HG03469 (cell line): Measurements from ENCODE around the gene PMFBP1.

Experiments used
- ATAC-seq: cut with Tn5 transposase; IDR thresholded peaks from one replicate; pipeline ENCODE4 v1.9.1; 2021; ENCODE audit warnings: mild to moderate bottlenecking, moderate library complexity, moderate number of reproducible peaks; ENCODE audit not compliant: unreplicated experiment

Gene PMFBP1

DNA sequence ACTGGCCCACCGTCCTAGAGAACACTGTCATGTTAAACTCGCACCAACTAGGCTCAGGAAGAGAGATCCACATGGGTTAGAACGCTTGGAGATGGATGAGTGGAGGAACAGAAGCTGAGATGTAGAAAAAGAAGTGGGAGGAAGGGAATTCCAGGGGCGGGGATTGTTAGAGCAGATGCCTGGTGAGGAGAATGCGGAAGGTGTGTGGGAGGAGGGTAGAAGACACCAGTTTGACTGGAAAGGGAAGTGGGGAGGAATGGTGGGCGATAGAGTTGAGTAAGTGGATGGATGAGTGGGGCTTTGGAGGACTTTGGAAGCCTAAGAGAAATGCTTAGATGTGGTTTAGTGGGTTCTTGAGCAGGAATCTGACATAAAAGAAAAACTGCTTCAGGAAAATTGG, 40.9 kb downstream of the PMFBP1 start:
- ATAC-seq, result no peak

- ATAC-seq, result no peak
Observed at GRCh38 chr16:72129976-72130656, 41.8 kb downstream of the PMFBP1 start.

DNA sequence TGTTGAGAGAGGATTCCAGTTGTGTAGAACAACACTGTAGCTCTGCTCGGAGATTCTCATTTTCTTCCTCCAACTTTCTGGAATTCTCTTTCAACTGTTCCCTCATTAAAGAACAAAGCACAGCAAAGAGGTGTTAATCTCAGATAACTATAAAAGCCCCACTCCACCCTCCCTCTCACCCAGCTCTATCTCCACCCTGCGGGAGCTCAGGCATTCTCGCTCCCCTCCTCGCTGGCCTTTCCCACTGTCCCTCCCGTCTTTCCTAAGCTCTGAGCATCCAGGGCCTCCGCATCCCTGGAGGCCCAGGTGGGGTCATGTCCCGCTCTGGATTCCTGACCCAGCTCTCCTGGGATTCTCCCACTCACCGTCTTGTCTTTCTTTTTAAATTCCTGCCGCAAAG, 43.3 kb downstream of the PMFBP1 start:
- no peak for ATAC-seq

GRCh38 chr16:72126429-72126765, 45.6 kb downstream of the PMFBP1 start:
- ATAC-seq, result no peak

GRCh38 chr16:72125635-72126428, 46.1 kb downstream of the PMFBP1 start:
- ATAC-seq, result no peak

- no peak for ATAC-seq
Observed at GRCh38 chr16:72124761-72125634, 47.0 kb downstream of the PMFBP1 start.

DNA sequence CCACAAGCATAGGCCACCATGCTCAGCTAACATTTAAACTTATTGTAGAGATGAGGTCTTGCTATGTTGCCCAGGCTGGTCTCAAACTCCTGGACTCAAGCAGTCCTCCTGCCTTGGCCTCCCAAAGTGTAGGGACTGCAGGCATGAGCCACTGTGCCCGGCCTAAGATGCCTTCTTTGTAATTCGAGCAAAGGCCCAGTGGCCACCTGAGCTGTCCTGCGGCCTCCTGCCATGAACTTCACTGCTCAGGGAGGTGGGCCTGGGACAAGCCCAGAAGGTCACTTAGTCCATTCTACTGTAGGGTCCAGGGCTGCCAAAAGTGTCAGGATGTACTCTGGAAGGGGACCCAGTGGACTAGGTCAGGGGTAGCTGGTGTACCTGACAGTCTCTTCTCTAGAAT, 47.8 kb downstream of the PMFBP1 start:
- ATAC-seq, result no peak

DNA sequence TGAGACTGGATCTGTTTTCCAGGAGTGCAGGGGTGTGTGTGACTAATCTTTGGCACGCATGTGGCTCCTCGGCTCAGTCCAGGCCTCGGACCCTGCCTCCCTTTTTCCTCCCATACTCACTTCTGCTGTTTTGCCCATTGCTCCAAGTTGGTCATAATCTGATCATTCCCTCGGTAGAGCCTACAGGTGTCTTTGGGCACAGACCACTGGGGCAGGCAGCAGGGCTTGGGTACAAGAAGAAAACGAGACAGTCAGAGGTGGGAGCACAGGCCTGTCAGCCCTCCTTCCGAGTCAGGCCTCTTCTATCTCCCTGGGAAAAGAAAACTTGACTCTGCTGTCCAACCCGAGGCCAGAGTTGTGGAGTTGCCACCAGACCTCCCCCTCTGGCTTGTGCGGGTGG, 48.5 kb downstream of the PMFBP1 start:
- ATAC-seq, result no peak

DNA sequence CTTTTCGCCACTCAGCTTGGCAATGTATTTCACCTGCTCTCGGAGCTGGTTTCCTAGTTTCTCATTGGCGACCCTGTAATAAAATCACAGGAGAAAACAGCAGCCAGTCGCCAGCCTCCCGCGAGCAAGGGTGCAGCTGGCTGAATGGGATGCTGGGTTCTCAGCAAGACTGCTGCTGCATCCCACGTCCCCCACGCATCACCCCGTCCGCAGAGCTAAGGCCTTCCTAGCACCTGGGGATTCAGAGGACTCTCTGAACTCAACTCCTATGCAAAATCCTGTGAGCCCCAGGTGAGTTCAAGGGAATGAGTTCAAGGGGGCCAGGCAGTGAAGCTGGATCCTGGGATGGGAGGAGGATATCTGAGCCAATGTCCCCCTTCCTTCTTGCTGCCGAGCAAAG, 49.0 kb downstream of the PMFBP1 start:
- ATAC-seq, result no peak

- no peak for ATAC-seq
Observed at GRCh38 chr16:72122308-72122707, 49.6 kb downstream of the PMFBP1 start.

DNA sequence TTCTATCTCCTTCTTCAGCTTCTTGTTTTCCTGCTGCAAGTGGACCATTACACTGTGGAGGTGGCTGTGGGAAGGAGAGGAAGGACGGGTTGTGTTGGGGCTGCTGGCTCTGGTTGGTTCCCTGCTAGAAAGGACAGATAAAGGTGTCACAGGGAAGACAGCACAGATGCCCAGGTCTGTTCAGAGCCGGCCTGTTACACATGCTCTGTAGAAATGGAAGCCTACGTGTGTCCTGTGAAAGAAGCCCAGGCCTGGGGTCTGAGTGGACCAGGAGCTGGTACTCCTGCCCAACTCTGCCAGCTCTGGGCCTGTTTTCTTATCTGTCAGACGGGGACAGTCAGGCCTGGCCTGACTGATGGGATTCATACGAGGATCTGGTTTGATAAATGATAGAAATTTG, 51.9 kb downstream of the PMFBP1 start:
- no peak for ATAC-seq

DNA sequence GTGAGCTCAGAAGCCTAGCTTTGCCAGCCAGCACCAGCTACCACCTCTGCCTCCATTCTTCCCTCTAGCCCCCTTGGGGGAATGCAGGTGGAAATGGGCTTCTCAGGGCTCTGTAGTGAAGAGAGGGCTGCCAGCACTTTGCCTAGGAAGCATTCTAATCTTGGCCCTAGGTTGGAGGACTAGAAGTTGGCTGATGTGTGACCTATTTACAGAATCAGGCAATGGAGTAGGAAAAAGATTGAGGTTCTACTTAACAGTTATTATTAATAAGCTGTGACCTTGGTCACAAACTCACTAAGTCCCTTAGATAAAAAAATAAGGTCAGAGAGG, 58.4 kb downstream of the PMFBP1 start:
- no peak for ATAC-seq

DNA sequence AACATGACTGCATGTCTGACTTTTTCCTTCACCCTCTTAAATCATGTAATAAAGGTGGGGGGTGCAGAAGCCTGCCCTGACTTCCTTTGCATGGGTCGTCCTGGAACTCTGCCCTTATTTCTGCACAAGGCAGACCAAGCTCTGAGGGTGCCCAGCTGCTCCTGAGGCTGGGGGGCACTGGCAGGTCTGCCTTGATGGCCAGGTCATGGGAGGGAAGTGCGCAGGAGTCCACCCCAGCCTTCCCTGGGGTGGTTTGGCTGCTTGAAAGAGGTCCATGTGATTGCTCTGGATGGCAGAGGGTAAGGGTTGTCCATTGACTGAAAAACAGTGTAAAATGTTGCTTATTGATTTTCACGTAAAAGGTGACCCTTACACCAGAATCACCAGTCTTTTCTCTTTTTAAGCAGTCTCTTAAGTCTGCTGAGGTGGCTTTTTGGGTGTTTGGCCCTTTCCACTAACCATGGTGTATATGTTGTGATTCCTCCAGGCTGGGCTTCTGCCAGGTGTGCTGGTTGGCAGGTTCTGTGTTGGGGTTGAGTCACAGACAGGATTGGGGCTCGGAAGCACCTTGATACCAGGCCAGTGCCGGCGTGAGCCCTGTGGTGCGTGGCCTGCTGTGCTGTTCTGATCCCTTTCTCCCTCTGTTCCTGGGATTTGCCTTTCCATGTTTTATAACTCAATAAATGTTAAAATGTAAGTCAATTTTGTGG, 58.9 kb downstream of the PMFBP1 start:
- ATAC-seq, result no peak

GRCh38 chr16:72112452-72112792, 59.5 kb downstream of the PMFBP1 start:
- no peak for ATAC-seq

- ATAC-seq, result no peak
Observed at GRCh38 chr16:72111657-72112451, 60.1 kb downstream of the PMFBP1 start.

DNA sequence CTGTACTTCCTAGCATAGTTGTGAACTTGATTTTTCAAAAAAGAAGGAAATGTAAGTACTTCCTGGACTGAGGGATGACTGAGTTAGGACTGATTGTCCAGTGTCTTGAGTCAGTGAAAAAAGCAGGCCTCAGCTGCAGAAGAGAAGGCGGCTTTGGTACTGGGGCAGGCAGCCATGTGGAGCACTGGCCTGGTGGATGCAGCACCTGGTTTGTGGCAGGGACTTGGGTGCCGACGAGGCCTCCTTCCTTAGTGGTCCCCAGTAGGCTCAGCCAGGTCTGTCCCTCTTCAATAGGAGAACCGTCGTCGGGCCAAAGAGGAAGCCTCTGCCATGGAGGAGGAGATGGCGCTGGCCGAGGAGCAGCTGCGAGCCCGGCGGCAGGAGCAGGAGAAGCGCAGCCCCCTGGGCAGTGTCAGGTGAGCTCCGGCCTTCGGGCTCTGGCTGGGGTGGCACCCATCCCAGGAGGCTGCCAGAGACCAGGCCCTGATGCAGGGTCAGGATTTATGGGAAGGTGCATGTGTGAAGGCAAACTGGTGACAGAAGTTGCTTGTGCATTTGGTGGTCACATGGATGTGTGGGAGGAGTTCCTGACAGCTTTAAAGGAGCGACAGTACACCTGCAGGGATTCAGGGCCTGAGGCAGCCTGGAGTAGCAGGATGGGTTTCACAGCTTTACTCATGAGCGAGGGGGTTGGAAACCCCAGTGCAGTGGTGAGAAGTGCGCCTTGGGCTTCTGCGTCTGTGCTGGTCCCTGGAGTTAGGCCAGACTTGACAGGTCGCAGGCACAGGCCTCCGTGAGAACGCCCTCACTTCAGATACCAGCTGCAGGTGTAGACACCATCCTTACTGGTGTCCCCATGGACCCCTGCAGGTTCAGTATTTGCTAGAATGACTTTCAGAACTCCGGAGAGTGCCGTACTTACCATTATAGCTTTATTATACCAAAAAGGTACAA, 61.0 kb downstream of the PMFBP1 start:
- ATAC-seq, result no peak

DNA sequence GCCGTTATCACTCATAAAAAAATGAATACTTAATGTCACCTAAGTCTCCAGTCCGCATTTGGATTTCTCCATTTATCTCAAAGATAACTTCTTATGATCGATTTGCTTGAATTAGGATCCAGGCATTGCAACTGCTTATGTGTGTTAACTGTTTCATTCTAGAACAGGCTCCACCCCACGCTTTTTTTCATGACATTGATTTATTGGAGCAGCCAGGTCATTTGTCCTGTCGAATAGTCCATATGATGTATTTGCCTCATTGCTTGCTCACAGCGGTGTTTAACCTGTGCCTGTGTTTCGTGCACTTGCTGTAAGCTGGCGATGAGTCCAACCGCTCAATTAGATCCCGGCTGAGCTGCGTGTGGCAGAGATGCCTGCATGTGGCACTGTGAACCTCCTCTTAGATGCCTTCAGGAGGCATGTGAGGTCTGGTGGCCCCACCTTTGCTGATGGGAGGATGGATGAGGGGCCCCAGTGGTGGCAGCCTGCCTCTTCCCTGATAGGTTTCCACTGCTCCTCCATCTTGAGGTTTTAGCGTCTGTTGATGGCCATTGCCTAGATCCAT, 61.9 kb downstream of the PMFBP1 start:
- no peak for ATAC-seq

- ATAC-seq, result no peak
Observed at GRCh38 chr16:72109300-72109699, 62.7 kb downstream of the PMFBP1 start.
